HCT116 (cell line): ENCODE results near the gene SLC38A9. TPM values are rescaled to one million over a fixed set of nuclear protein-coding genes. Genes with fewer than 3 reads are reported as not detected.

Experiments used
- ATAC-seq: fragments of 200-7000 bp; cut with Tn5 transposase; 2 replicates; pipeline ENCODE4 v1.9.1; 2020; ENCODE audit warnings: mild to moderate bottlenecking, moderate library complexity
- BruUV-seq: library from RNA; stranded (reverse); fragments of 400-500 nt; replicated peaks from 2 replicates; lab custom pipeline; 2021; lab: Mats Ljungman, UMichigan
- CTCF ChIA-PET: fragments of 300-600 bp; sonication (Branson Sonifier 250); formaldehyde crosslinking; loops from one replicate; lab custom pipeline; 2021; ENCODE audit warnings: antibody characterized with exemption; lab: Charles Lee
- POLR2A ChIA-PET: fragments of 300-600, 350-600 bp; sonication (Branson Sonifier 250); formaldehyde crosslinking; loops from one replicate; lab custom pipeline; 2021; ENCODE audit warnings: antibody characterized with exemption; lab: Charles Lee
- RAD21 ChIA-PET, 2 experiments: fragments of 300-600 bp; sonication (Branson Sonifier 250); formaldehyde crosslinking; loops; one replicate each; lab custom pipeline; 2023; ENCODE audit warnings: low total read pairs in 2 of 2; ENCODE audit not compliant: uncharacterized antibody in 2 of 2, unreplicated experiment in 2 of 2, low non-redundant PET in 1 of 2; lab: Charles Lee
- DNase-seq: peaks from one replicate; pipeline ENCODE4 v3.0.0-alpha.2; 2010; ENCODE audit warnings: low read depth, low spot score
- H2AFZ ChIP-seq: fragments of 200-600 bp; shearing (Covaris generic), sonication (generic); 2 replicates; pipeline ENCODE4 v1.6.1; 2017; ENCODE audit warnings: low read depth, mixed run types, mixed read lengths, antibody characterized with exemption, low read length; ENCODE audit not compliant: poor library complexity, severe bottlenecking
- H3K27ac ChIP-seq: 2 replicates; pipeline ENCODE4 v1.5.1; 2012; ENCODE audit warnings: low read depth, low read length
- H3K27me3 ChIP-seq: fragments of 200-600 bp; sonication (generic); 2 replicates; pipeline ENCODE4 v1.6.1; 2016; ENCODE audit warnings: mixed run types, low read length, mixed read lengths; ENCODE audit not compliant: insufficient read depth
- H3K36me3 ChIP-seq, 2 experiments: fragments of 200-500 bp in 1 of 2; fragments of 200-600 bp in 1 of 2; sonication (Bioruptor generic) in 1 of 2; sonication (generic) in 1 of 2; 2 replicates each; pipeline versions ENCODE4 v1.5.1 to v1.6.1; 2014 to 2016; ENCODE audit warnings: low read length in 2 of 2, inconsistent platforms in 1 of 2, mixed read lengths in 1 of 2, mixed run types in 1 of 2; ENCODE audit not compliant: insufficient read depth in 2 of 2, control insufficient read depth in 1 of 2
- H3K4me1 ChIP-seq, 2 experiments: fragments of 200-600 bp in 1 of 2; sonication (generic) in 1 of 2; 2 replicates each; pipeline versions ENCODE4 v1.5.1 to v1.6.1; 2012 to 2017; ENCODE audit warnings: low read length in 2 of 2, inconsistent platforms in 1 of 2, mild to moderate bottlenecking in 1 of 2, mixed read lengths in 1 of 2, mixed run types in 1 of 2, moderate library complexity in 1 of 2; ENCODE audit not compliant: insufficient read depth in 2 of 2, control insufficient read depth in 1 of 2
- H3K4me2 ChIP-seq: fragments of 200-600 bp; sonication (generic); 2 replicates; pipeline ENCODE4 v1.6.1; 2017; ENCODE audit warnings: mixed run types, low read length, mixed read lengths
- H3K4me3 ChIP-seq, 2 experiments: fragments of 200-600 bp in 1 of 2; sonication (generic) in 1 of 2; replicated peaks in 1 of 2; 2 replicates each; pipeline ENCODE4 v1.5.1; 2011 to 2016; ENCODE audit warnings: low read length in 2 of 2, control low read depth in 1 of 2, low read depth in 1 of 2, mild to moderate bottlenecking in 1 of 2, mixed read lengths in 1 of 2, mixed run types in 1 of 2
- H3K79me2 ChIP-seq: fragments of 200-600 bp; sonication (generic); 2 replicates; pipeline ENCODE4 v1.6.1; 2017; ENCODE audit warnings: mild to moderate bottlenecking, mixed run types, low read length, moderate library complexity, mixed read lengths; ENCODE audit not compliant: insufficient read depth
- H3K9ac ChIP-seq: fragments of 200-600 bp; sonication (generic); 2 replicates; pipeline ENCODE4 v1.6.1; 2016; ENCODE audit warnings: low read length, mixed read lengths
- H3K9me2 ChIP-seq: fragments of 200-600 bp; sonication (generic), shearing (Covaris generic); 2 replicates; pipeline ENCODE4 v1.6.1; 2017; ENCODE audit warnings: mixed run types, mild to moderate bottlenecking, moderate library complexity; ENCODE audit not compliant: insufficient read depth
- H3K9me3 ChIP-seq, 2 experiments: fragments of 200-500 bp in 1 of 2; fragments of 200-600 bp in 1 of 2; sonication (Bioruptor generic) in 1 of 2; sonication (generic) in 1 of 2; 2 replicates each; pipeline ENCODE4 v1.6.1; 2014 to 2017; ENCODE audit warnings: low read length in 2 of 2, mixed read lengths in 2 of 2, inconsistent platforms in 1 of 2, low read depth in 1 of 2, mild to moderate bottlenecking in 1 of 2, mixed run types in 1 of 2, moderate library complexity in 1 of 2; ENCODE audit not compliant: control insufficient read depth in 1 of 2, insufficient read depth in 1 of 2
- H4K20me1 ChIP-seq: fragments of 200-600 bp; sonication (generic), shearing (Covaris generic); 2 replicates; pipeline ENCODE4 v1.6.1; 2017; ENCODE audit warnings: mixed run types, mild to moderate bottlenecking, moderate library complexity; ENCODE audit not compliant: insufficient read depth
- CEBPB ChIP-seq: IDR thresholded peaks from 2 replicates; pipeline ENCODE4 v1.6.1; 2012; ENCODE audit warnings: low read depth
- EGR1 ChIP-seq: IDR thresholded peaks from 2 replicates; pipeline ENCODE4 v1.6.1; 2012; ENCODE audit warnings: low read depth
- EZH2 ChIP-seq: fragments of 200-600 bp; sonication (generic); IDR thresholded peaks from 2 replicates; pipeline ENCODE4 v1.6.1; 2017; ENCODE audit warnings: antibody characterized with exemption, mixed run types
- EZH2phosphoT487 ChIP-seq: fragments of 200-600 bp; IDR thresholded peaks from 2 replicates; pipeline ENCODE4 v1.6.1; 2018; ENCODE audit warnings: antibody characterized with exemption, borderline replicate concordance
- FOSL1 ChIP-seq: IDR thresholded peaks from 2 replicates; pipeline ENCODE4 v1.6.1; 2012; ENCODE audit warnings: low read depth
- SIN3A ChIP-seq: IDR thresholded peaks from 2 replicates; pipeline ENCODE4 v1.6.1; 2012; ENCODE audit warnings: low read depth
- SRF ChIP-seq: IDR thresholded peaks from 2 replicates; pipeline ENCODE4 v1.6.1; 2012; ENCODE audit warnings: low read depth
- intact Hi-C: fragments of 100-400 bp; cut with micrococcal nuclease; formaldehyde crosslinking; loops from 2 replicates; pipeline ENCODE4 v1.10.0; 2022
- total RNA-seq: library from RNA; stranded (reverse); gene quantifications from one replicate; pipeline ENCODE4 v1.2.1, GENCODE V29; 2021; ENCODE audit not compliant: unreplicated experiment
- TF ChIP-seq, protein P1 (sequence below): IDR thresholded peaks from 2 replicates; pipeline ENCODE4 v1.6.1; 2011; ENCODE audit warnings: mild to moderate bottlenecking, low read length, moderate library complexity; ENCODE audit not compliant: insufficient replicate concordance; ENCODE audit errors: extremely low read depth
- TF ChIP-seq, protein P2 (sequence below): IDR thresholded peaks from 2 replicates; pipeline ENCODE4 v1.6.1; 2012

SLC38A9 gene
- total RNA-seq, 1 experiment from 2014 or later: 12.6 TPM

DNA sequence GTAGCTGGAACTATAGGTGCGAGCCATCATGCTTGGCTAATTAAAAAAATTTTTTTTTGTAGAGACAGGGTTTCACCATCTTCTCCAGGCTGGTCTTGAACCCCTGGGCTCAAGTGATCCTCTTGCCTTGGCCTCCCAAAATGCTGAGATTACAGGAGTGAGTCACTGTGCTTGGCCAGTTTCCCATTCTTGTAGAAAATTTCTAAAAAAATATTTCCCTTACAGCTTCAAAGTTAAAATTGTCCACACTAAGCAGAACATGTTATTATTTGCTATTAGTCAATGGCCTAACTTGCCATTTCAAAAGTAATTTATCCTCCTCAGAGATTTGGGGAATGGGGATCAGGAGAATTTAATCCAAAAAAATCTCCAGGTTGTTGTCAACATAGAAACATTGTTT, 40.1 kb downstream of the SLC38A9 start:
- POLR2A ChIA-PET: no interaction called here
- CTCF ChIA-PET: no interaction called here
- no peak overlapping the region for H3K27ac ChIP-seq
- intact Hi-C loops: no loop called here
- H3K9me3 ChIP-seq: no peaks in the 10 kb centered on the region
- TF ChIP-seq SIN3A (no peak), EZH2phosphoT487 (no peak), CEBPB (no peak), EGR1 (no peak), SRF (no peak), FOSL1 (no peak), EZH2 (no peak)
- TF ChIP-seq, protein P1, sequence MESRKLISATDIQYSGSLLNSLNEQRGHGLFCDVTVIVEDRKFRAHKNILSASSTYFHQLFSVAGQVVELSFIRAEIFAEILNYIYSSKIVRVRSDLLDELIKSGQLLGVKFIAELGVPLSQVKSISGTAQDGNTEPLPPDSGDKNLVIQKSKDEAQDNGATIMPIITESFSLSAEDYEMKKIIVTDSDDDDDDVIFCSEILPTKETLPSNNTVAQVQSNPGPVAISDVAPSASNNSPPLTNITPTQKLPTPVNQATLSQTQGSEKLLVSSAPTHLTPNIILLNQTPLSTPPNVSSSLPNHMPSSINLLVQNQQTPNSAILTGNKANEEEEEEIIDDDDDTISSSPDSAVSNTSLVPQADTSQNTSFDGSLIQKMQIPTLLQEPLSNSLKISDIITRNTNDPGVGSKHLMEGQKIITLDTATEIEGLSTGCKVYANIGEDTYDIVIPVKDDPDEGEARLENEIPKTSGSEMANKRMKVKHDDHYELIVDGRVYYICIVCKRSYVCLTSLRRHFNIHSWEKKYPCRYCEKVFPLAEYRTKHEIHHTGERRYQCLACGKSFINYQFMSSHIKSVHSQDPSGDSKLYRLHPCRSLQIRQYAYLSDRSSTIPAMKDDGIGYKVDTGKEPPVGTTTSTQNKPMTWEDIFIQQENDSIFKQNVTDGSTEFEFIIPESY: no peak
- TF ChIP-seq, protein P2, sequence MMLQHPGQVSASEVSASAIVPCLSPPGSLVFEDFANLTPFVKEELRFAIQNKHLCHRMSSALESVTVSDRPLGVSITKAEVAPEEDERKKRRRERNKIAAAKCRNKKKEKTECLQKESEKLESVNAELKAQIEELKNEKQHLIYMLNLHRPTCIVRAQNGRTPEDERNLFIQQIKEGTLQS: no peak
- no peaks in the 10 kb centered on the region for H3K36me3 ChIP-seq
- no peak overlapping the region for H2AFZ ChIP-seq
- no peaks in the 10 kb centered on the region; the same call in 1 of the 2 replicates for H3K9me2 ChIP-seq
- no peak for ATAC-seq
- no peak overlapping the region for H3K4me3 ChIP-seq
- no peaks in the 10 kb centered on the region for H4K20me1 ChIP-seq
- no peak overlapping the region for H3K9ac ChIP-seq
- no peaks in the 10 kb centered on the region for H3K79me2 ChIP-seq
- no peak overlapping the region for H3K4me2 ChIP-seq
- H3K27me3 ChIP-seq: no peaks in the 10 kb centered on the region
- BruUV-seq: no TSS peak
- RAD21 ChIA-PET: no interaction called here
- H3K4me1 ChIP-seq: peaks cover 0 to 10% of the 10 kb centered on the region in 2 experiments; a peak in 2 of 4 replicates
- DNase-seq: no peak
